Hepatocyte (in vitro differentiated cells): ENCODE measurements around the gene ATXN1. TPM values are rescaled to one million over a fixed set of nuclear protein-coding genes. Genes with fewer than 3 reads are reported as not detected.

Source experiments
- DNase-seq: peaks from one replicate; pipeline ENCODE4 v3.0.0-alpha.2; 2016; ENCODE audit warnings: low spot score
- H2AFZ ChIP-seq: fragments of 200-600 bp; sonication (generic); 2 replicates; pipeline ENCODE4 v1.6.0; 2016; ENCODE audit warnings: antibody characterized with exemption, mild to moderate bottlenecking
- H3K27ac ChIP-seq: fragments of 200-600 bp; sonication (generic); 2 replicates; pipeline ENCODE4 v1.5.1; 2016; ENCODE audit warnings: mild to moderate bottlenecking
- H3K27me3 ChIP-seq: fragments of 200-600 bp; sonication (generic); 2 replicates; pipeline ENCODE4 v1.6.1; 2016
- H3K36me3 ChIP-seq: fragments of 200-600 bp; sonication (generic); replicated peaks from 2 replicates; pipeline ENCODE4 v1.5.1; 2016; ENCODE audit warnings: low read depth; ENCODE audit not compliant: insufficient read depth
- H3K4me1 ChIP-seq: fragments of 200-600 bp; sonication (generic); 2 replicates; pipeline ENCODE4 v1.5.1; 2016; ENCODE audit warnings: mild to moderate bottlenecking, moderate library complexity; ENCODE audit not compliant: insufficient read depth
- H3K4me2 ChIP-seq: fragments of 200-600 bp; sonication (generic); 2 replicates; pipeline ENCODE4 v1.6.0; 2016
- H3K4me3 ChIP-seq: fragments of 200-600 bp; sonication (generic); 2 replicates; pipeline ENCODE4 v1.5.1; 2016; ENCODE audit warnings: mild to moderate bottlenecking
- H3K79me2 ChIP-seq: fragments of 200-600 bp; sonication (generic); 2 replicates; pipeline ENCODE4 v1.6.0; 2017; ENCODE audit warnings: mild to moderate bottlenecking
- H3K9me2 ChIP-seq: fragments of 200-600 bp; sonication (generic); replicated peaks from 2 replicates; pipeline ENCODE4 v1.6.0; 2017; ENCODE audit warnings: mild to moderate bottlenecking; ENCODE audit not compliant: insufficient read depth
- H3K9me3 ChIP-seq: fragments of 200-600 bp; sonication (generic); 2 replicates; pipeline ENCODE4 v1.5.1; 2016; ENCODE audit warnings: low read depth, mild to moderate bottlenecking
- H4K20me1 ChIP-seq: fragments of 200-600 bp; sonication (generic); 2 replicates; pipeline ENCODE4 v1.6.0; 2016; ENCODE audit warnings: mild to moderate bottlenecking; ENCODE audit not compliant: insufficient read depth, poor library complexity, severe bottlenecking
- EZH2 ChIP-seq: fragments of 200-600 bp; sonication (generic); IDR thresholded peaks from 2 replicates; pipeline ENCODE4 v1.6.1; 2016; ENCODE audit warnings: antibody characterized with exemption, mild to moderate bottlenecking, borderline replicate concordance
- EZH2phosphoT487 ChIP-seq: fragments of 200-600 bp; sonication (generic); IDR thresholded peaks from one replicate; pipeline ENCODE4 v1.6.1; 2018; ENCODE audit warnings: antibody characterized with exemption, mild to moderate bottlenecking, low read depth, moderate library complexity; ENCODE audit not compliant: unreplicated experiment, severe bottlenecking
- WGBS: methylation state at CpG from one replicate; pipeline ENCODE4 v1.1.6; 2016; ENCODE audit warnings: low lambda C conversion rate; ENCODE audit errors: missing lambda C conversion rate; 5-methylcytosine and 5-hydroxymethylcytosine counted together
- polyA plus RNA-seq: library from polyadenylated mRNA; unstranded; fragments of >200 nt; fragmentation: Nextera tagmentation; extraction: Ambion mirVana; gene quantifications from 2 replicates; pipeline ENCODE4 v1.2.1, GENCODE V29; 2016
- total RNA-seq: library from RNA; depleted of rRNA; stranded (reverse); fragments of >200 nt; gene quantifications from 2 replicates; pipeline ENCODE4 v1.2.3, GENCODE V29; 2014
- TF ChIP-seq, protein P1 (sequence below): fragments of 200-600 bp; sonication (generic); IDR thresholded peaks from 2 replicates; pipeline ENCODE4 v1.5.1; 2016; ENCODE audit warnings: antibody characterized with exemption, mild to moderate bottlenecking; ENCODE audit not compliant: poor library complexity

Gene ATXN1
- total and polyA plus RNA-seq, 2 experiments from 2014 or later, result 14.7 to 32.6 TPM

DNA sequence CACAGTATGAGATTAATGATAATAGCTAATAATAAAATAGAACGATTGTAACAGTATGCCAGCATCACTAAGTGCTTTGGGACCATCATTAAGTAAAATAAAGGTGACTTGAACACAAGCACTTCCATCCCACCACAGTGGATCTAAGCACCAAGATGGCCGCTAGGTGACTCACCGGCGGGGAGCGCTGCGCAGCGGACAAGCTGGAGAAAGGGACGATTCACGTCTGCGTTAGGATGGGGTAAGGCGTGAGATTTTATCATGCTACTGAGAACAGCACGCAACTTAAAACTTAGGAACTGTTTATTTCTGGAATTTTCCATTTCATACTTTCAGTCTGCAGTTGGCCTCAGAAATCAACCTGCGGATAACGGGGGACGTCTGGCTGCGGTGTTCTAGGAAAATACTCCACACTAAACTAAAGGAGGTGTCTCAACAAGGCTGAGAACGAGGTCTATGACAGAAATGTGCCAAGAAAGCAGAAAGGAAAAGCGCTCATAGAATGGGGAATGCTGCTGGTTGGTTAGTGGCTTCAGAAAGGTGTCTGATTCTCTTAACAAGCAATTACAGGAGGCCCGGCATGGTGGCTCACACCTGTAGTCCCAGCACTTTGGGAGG is 408.3 kb downstream of the ATXN1 start:
- Histone ChIP-seq H3K4me2 (no peak overlapping the region), H3K4me1 (peaks cover 14% of the 10 kb centered on the region)

DNA sequence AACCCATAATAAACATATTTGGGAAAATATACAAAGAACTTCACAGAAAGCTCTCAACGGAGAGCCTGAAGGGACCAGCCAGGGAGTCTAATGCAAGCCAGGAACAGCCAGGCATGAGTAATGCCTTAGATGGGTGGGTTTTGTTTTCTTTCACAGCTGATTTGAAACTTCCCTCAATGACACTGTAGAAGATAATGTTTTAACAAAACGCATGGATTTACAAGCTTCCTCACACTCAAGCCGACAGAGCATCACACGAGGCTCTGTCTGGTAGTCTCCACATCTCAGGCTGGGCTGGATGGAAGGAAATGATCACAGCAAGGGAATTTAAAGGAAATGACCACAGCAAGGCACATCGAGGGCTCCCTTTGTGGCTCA is 409.0 kb downstream of the ATXN1 start:
- Histone ChIP-seq H3K9me3 (no peaks in the 10 kb centered on the region), H3K4me3 (no peak overlapping the region), H3K27me3 (no peaks in the 10 kb centered on the region), H3K4me2 (peak overlapping the region; percentile 44), H3K9me2 (no peaks in the 10 kb centered on the region), H3K27ac (peak overlapping the region; percentile 84), H3K79me2 (no peaks in the 10 kb centered on the region), H3K36me3 (no peaks in the 10 kb centered on the region), H2AFZ (no peak overlapping the region), H3K4me1 (peaks cover 14% of the 10 kb centered on the region), H4K20me1 (no peaks in the 10 kb centered on the region)
- no peak for DNase-seq
- 47% methylated on average over 5 of the region's 5 CpGs for WGBS
- TF ChIP-seq EZH2 (no peak), EZH2phosphoT487 (no peak)
- TF ChIP-seq, protein P1, sequence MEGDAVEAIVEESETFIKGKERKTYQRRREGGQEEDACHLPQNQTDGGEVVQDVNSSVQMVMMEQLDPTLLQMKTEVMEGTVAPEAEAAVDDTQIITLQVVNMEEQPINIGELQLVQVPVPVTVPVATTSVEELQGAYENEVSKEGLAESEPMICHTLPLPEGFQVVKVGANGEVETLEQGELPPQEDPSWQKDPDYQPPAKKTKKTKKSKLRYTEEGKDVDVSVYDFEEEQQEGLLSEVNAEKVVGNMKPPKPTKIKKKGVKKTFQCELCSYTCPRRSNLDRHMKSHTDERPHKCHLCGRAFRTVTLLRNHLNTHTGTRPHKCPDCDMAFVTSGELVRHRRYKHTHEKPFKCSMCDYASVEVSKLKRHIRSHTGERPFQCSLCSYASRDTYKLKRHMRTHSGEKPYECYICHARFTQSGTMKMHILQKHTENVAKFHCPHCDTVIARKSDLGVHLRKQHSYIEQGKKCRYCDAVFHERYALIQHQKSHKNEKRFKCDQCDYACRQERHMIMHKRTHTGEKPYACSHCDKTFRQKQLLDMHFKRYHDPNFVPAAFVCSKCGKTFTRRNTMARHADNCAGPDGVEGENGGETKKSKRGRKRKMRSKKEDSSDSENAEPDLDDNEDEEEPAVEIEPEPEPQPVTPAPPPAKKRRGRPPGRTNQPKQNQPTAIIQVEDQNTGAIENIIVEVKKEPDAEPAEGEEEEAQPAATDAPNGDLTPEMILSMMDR, result no peak

More for the DNA sequence above, 408.3 kb downstream of the ATXN1 start:
- no peak overlapping the region for H3K4me3 ChIP-seq
- H3K79me2 ChIP-seq, result no peaks in the 10 kb centered on the region
- no peak for DNase-seq
- no peaks in the 10 kb centered on the region for H3K36me3 ChIP-seq
- WGBS, result 96% methylated on average over 19 of the region's 19 CpGs
- H3K27ac ChIP-seq, result peak overlapping the region; percentile 84
- H3K27me3 ChIP-seq, result no peaks in the 10 kb centered on the region
- no peaks in the 10 kb centered on the region for H3K9me2 ChIP-seq
- H3K9me3 ChIP-seq, result no peaks in the 10 kb centered on the region
- no peaks in the 10 kb centered on the region for H4K20me1 ChIP-seq
- TF ChIP-seq EZH2phosphoT487 (no peak), EZH2 (no peak)
- TF ChIP-seq, protein P1, result no peak
- no peak overlapping the region for H2AFZ ChIP-seq

DNA sequence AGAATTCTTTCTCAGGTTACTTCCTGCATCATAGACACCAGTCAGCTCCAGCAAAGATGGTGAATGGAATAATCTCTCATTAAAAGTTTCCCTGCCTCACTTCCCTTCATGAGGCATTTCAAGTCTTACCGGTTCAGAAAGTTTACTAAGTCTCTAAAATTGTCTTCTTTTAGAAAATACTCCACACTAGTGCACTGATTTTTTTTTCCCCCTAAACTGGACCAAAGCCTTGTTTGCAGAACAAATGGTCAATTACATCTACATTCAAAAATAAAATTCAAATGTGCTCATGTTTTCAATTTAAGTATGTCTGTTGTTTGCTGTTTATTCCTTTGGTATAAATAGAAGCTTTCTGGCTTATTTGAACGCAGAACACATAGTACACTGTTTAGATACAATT is 411.7 kb downstream of the ATXN1 start:
- H2AFZ ChIP-seq, result no peak overlapping the region
- no peaks in the 10 kb centered on the region for H3K27me3 ChIP-seq
- H3K4me2 ChIP-seq, result no peak overlapping the region
- WGBS, result 69% methylated on average over 2 of the region's 2 CpGs
- no peaks in the 10 kb centered on the region for H3K36me3 ChIP-seq
- H3K27ac ChIP-seq, result peak overlapping the region; percentile 54
- TF ChIP-seq EZH2 (no peak), EZH2phosphoT487 (no peak)
- TF ChIP-seq, protein P1, result no peak
- peaks cover 30% of the 10 kb centered on the region for H3K4me1 ChIP-seq
- no peak for DNase-seq
- H3K9me2 ChIP-seq, result no peaks in the 10 kb centered on the region
- no peak overlapping the region for H3K4me3 ChIP-seq
- no peaks in the 10 kb centered on the region for H4K20me1 ChIP-seq
- no peaks in the 10 kb centered on the region for H3K79me2 ChIP-seq
- no peaks in the 10 kb centered on the region for H3K9me3 ChIP-seq
